Suprapubic skin (tissue), 4 donors: ENCODE results near the gene MCM5. TPM values are rescaled to one million over a fixed set of nuclear protein-coding genes. Genes with fewer than 3 reads are reported as not detected.

ENCODE experiments used
- DNase-seq, 2 donors: peaks; one replicate each; pipeline ENCODE4 v3.0.0-alpha.2; 2019; ENCODE audit warnings: low spot score in 2 of 2
- H3K27ac ChIP-seq: fragments of 200-600 bp; sonication (generic); one replicate; pipeline ENCODE4 v1.5.1; 2019
- H3K27me3 ChIP-seq: fragments of 200-600 bp; sonication (generic); one replicate; pipeline ENCODE4 v1.5.1; 2019
- H3K36me3 ChIP-seq: fragments of 200-600 bp; sonication (generic); one replicate; pipeline ENCODE4 v1.5.1; 2019
- H3K4me1 ChIP-seq: fragments of 200-600 bp; sonication (generic); one replicate; pipeline ENCODE4 v1.5.1; 2019
- H3K4me3 ChIP-seq: fragments of 200-600 bp; sonication (generic); one replicate; pipeline ENCODE4 v1.5.1; 2019; ENCODE audit warnings: mild to moderate bottlenecking
- H3K9me3 ChIP-seq: fragments of 200-600 bp; sonication (generic); one replicate; pipeline ENCODE4 v1.5.1; 2019
- CTCF ChIP-seq, 2 donors: fragments of 200-600 bp in 1 of 2; fragments of 450-650 bp in 1 of 2; sonication (generic) in 1 of 2; IDR thresholded peaks; one replicate each; pipeline ENCODE4 v1.5.1; 2016 to 2019; ENCODE audit warnings: antibody characterized with exemption in 2 of 2, mild to moderate bottlenecking in 1 of 2, moderate library complexity in 1 of 2
- EP300 ChIP-seq: sonication (generic); formaldehyde crosslinking; IDR thresholded peaks from one replicate; pipeline ENCODE4 v1.6.1; 2017; ENCODE audit warnings: antibody characterized with exemption
- POLR2A ChIP-seq, 2 donors: fragments of 450-650 bp; IDR thresholded peaks; one replicate each; pipeline ENCODE4 v1.6.1; 2017; ENCODE audit warnings: antibody characterized with exemption in 2 of 2, mild to moderate bottlenecking in 2 of 2, moderate library complexity in 2 of 2
- POLR2AphosphoS5 ChIP-seq, 3 donors: sonication (generic); formaldehyde crosslinking; IDR thresholded peaks; one replicate each; pipeline ENCODE4 v1.6.1; 2017; ENCODE audit warnings: antibody characterized with exemption in 3 of 3
- WGBS: methylation state at CpG from one replicate; pipeline ENCODE4 v1.1.5; 2018; 5-methylcytosine and 5-hydroxymethylcytosine counted together
- total RNA-seq, 4 donors: library from RNA; depleted of rRNA; stranded (reverse); fragments of >200 nt; gene quantifications; one replicate each; pipeline ENCODE4 v1.1.0, GENCODE V29; 2016

MCM5 gene
- total RNA-seq, 4 donors from 2014 or later = 19.7 to 41.3 (median 32.6) TPM

- peaks cover 18% of the 10 kb centered on the region for H3K4me1 ChIP-seq
- H3K36me3 ChIP-seq = peaks cover 22% of the 10 kb centered on the region
- H3K27ac ChIP-seq = no peak overlapping the region
- H3K9me3 ChIP-seq = no peaks in the 10 kb centered on the region
- TF ChIP-seq POLR2A (IDR thresholded peaks at IDR 0.05) (no peak), POLR2AphosphoS5 (IDR thresholded peaks at IDR 0.05) (no peak), EP300 (no peak), CTCF (IDR thresholded peaks at IDR 0.05) (no peak)
- WGBS = 2% methylated on average over 15 of the region's 20 CpGs
- DNase-seq = no peak
- H3K4me3 ChIP-seq = peak overlapping the region; percentile 82
- no peaks in the 10 kb centered on the region for H3K27me3 ChIP-seq
Measured at GRCh38 chr22:35400501-35400790, 506 bp downstream of the MCM5 start.

- H3K9me3 ChIP-seq = no peaks in the 10 kb centered on the region
- H3K27ac ChIP-seq = no peak overlapping the region
- H3K4me3 ChIP-seq = no peak overlapping the region
- no peaks in the 10 kb centered on the region for H3K27me3 ChIP-seq
- 87% methylated on average over 6 of the region's 6 CpGs for WGBS
- no peak for TF ChIP-seq CTCF (IDR thresholded peaks at IDR 0.05)
- TF ChIP-seq EP300 = no peak
- no peak for TF ChIP-seq POLR2A (IDR thresholded peaks at IDR 0.05)
- TF ChIP-seq POLR2AphosphoS5 (IDR thresholded peaks at IDR 0.05) = no peak
- H3K36me3 ChIP-seq = peaks cover 33% of the 10 kb centered on the region
- peaks cover 18% of the 10 kb centered on the region for H3K4me1 ChIP-seq
- DNase-seq = no peak
Measured at GRCh38 chr22:35401863-35402262, 1.9 kb downstream of the MCM5 start.

GRCh38 chr22:35403356-35403755 lies 3.4 kb downstream of the MCM5 start:
- H3K4me1 ChIP-seq = peaks cover 18% of the 10 kb centered on the region
- no peak overlapping the region for H3K4me3 ChIP-seq
- H3K9me3 ChIP-seq = no peaks in the 10 kb centered on the region
- H3K36me3 ChIP-seq = peaks cover 48% of the 10 kb centered on the region
- TF ChIP-seq POLR2AphosphoS5 (IDR thresholded peaks at IDR 0.05) = no peak
- WGBS = 89% methylated on average over 4 of the region's 7 CpGs
- DNase-seq = no peak
- no peak overlapping the region for H3K27ac ChIP-seq
- H3K27me3 ChIP-seq = no peaks in the 10 kb centered on the region

GRCh38 chr22:35404176-35404575 lies 4.2 kb downstream of the MCM5 start:
- Histone ChIP-seq H3K27ac (no peak overlapping the region), H3K4me1 (peaks cover 16% of the 10 kb centered on the region), H3K27me3 (no peaks in the 10 kb centered on the region), H3K4me3 (no peak overlapping the region), H3K9me3 (no peaks in the 10 kb centered on the region), H3K36me3 (peaks cover 56% of the 10 kb centered on the region)
- WGBS = 90% methylated on average over 5 of the region's 5 CpGs
- TF ChIP-seq POLR2AphosphoS5 (IDR thresholded peaks at IDR 0.05) (no peak), POLR2A (IDR thresholded peaks at IDR 0.05) (no peak), EP300 (no peak), CTCF (IDR thresholded peaks at IDR 0.05) (no peak)
- no peak for DNase-seq

- Histone ChIP-seq H3K9me3 (no peaks in the 10 kb centered on the region), H3K36me3 (peaks cover 79% of the 10 kb centered on the region), H3K4me3 (no peak overlapping the region), H3K4me1 (no peaks in the 10 kb centered on the region), H3K27me3 (no peaks in the 10 kb centered on the region), H3K27ac (no peak overlapping the region)
- DNase-seq = no peak
- 96% methylated on average over 9 of the region's 13 CpGs for WGBS
- TF ChIP-seq POLR2AphosphoS5 (IDR thresholded peaks at IDR 0.05) = no peak
- no peak for TF ChIP-seq CTCF (IDR thresholded peaks at IDR 0.05)
- no peak for TF ChIP-seq POLR2A (IDR thresholded peaks at IDR 0.05)
- TF ChIP-seq EP300 = no peak
Measured at GRCh38 chr22:35406443-35406842, 6.5 kb downstream of the MCM5 start.

GRCh38 chr22:35407362-35407761 lies 7.4 kb downstream of the MCM5 start:
- WGBS = 88% methylated on average over 7 of the region's 7 CpGs

More at GRCh38 chr22:35407362-35407761, 7.4 kb downstream of the MCM5 start:
- H3K9me3 ChIP-seq = no peaks in the 10 kb centered on the region
- DNase-seq = no peak
- H3K27me3 ChIP-seq = no peaks in the 10 kb centered on the region
- TF ChIP-seq CTCF (IDR thresholded peaks at IDR 0.05) (no peak), POLR2AphosphoS5 (IDR thresholded peaks at IDR 0.05) (no peak), EP300 (no peak), POLR2A (IDR thresholded peaks at IDR 0.05) (no peak)
- H3K27ac ChIP-seq = no peak overlapping the region
- H3K36me3 ChIP-seq = peaks cover 88% of the 10 kb centered on the region
- H3K4me3 ChIP-seq = no peak overlapping the region
- no peaks in the 10 kb centered on the region for H3K4me1 ChIP-seq
